Mesenchymal stem cell (in vitro differentiated cells and primary cell): ENCODE results near the gene VPS11.
"Not testable (repeated sequence)": the region's sequence is repeated elsewhere in the genome, so short reads cannot be mapped to it uniquely, and the experiment has no call there.

ENCODE experiments used
- DNase-seq: peaks from one replicate; pipeline ENCODE4 v3.0.0-alpha.2; 2013
- H2AFZ ChIP-seq: one replicate; pipeline ENCODE4 v1.6.1; 2013; ENCODE audit warnings: low read depth, mild to moderate bottlenecking, control low read depth, inconsistent platforms, low read length, moderate library complexity
- H2AK5ac ChIP-seq: 2 replicates; pipeline ENCODE4 v1.6.1; 2013; ENCODE audit warnings: low read length, moderate library complexity, mild to moderate bottlenecking, inconsistent platforms; ENCODE audit not compliant: severe bottlenecking
- H2BK120ac ChIP-seq: one replicate; pipeline ENCODE4 v1.6.1; 2013; ENCODE audit warnings: low read depth, mild to moderate bottlenecking, inconsistent platforms, low read length, moderate library complexity
- H2BK12ac ChIP-seq, 2 experiments: one replicate each; pipeline ENCODE4 v1.6.1; 2013; ENCODE audit warnings: inconsistent platforms in 2 of 2, low read length in 2 of 2, mild to moderate bottlenecking in 2 of 2, moderate library complexity in 2 of 2, control low read depth in 1 of 2
- H2BK15ac ChIP-seq: one replicate; pipeline ENCODE4 v1.6.1; 2013; ENCODE audit warnings: mild to moderate bottlenecking, low read depth, inconsistent platforms; ENCODE audit not compliant: poor library complexity, severe bottlenecking
- H2BK5ac ChIP-seq: 2 replicates; pipeline ENCODE4 v1.6.1; 2013; ENCODE audit warnings: low read depth, mild to moderate bottlenecking, low read length, control low read depth, inconsistent platforms; ENCODE audit not compliant: poor library complexity, severe bottlenecking
- H3K14ac ChIP-seq, 2 experiments: one replicate each; pipeline ENCODE4 v1.6.1; 2013; ENCODE audit warnings: inconsistent platforms in 2 of 2, low read length in 2 of 2, control low read depth in 1 of 2, mild to moderate bottlenecking in 1 of 2, moderate library complexity in 1 of 2
- H3K18ac ChIP-seq, 2 experiments: one replicate each; pipeline ENCODE4 v1.6.1; 2013; ENCODE audit warnings: inconsistent platforms in 2 of 2, low read length in 2 of 2, control low read depth in 1 of 2, low read depth in 1 of 2, mild to moderate bottlenecking in 1 of 2
- H3K23ac ChIP-seq, 2 experiments: one replicate each; pipeline ENCODE4 v1.6.1; 2013; ENCODE audit warnings: inconsistent platforms in 2 of 2, low read length in 2 of 2, mild to moderate bottlenecking in 2 of 2, moderate library complexity in 2 of 2, control low read depth in 1 of 2
- H3K27ac ChIP-seq: 2 replicates; pipeline ENCODE4 v1.5.1; 2013; ENCODE audit warnings: mild to moderate bottlenecking, moderate library complexity, low read length, control low read depth, inconsistent platforms; ENCODE audit not compliant: poor library complexity, severe bottlenecking
- H3K27me3 ChIP-seq, 2 experiments: 2 replicates each; pipeline versions ENCODE4 v1.6.1 to v1.7.0; 2013; ENCODE audit warnings: low read length in 2 of 2, mild to moderate bottlenecking in 2 of 2, moderate library complexity in 2 of 2, control low read depth in 1 of 2, inconsistent platforms in 1 of 2; ENCODE audit not compliant: control insufficient read depth in 1 of 2, insufficient read depth in 1 of 2
- H3K36me3 ChIP-seq, 2 experiments: 2 replicates each; pipeline versions ENCODE4 v1.6.1 to v1.7.0; 2013; ENCODE audit warnings: low read length in 2 of 2, control low read depth in 1 of 2, inconsistent platforms in 1 of 2, low read depth in 1 of 2, mild to moderate bottlenecking in 1 of 2; ENCODE audit not compliant: insufficient read depth in 2 of 2, control insufficient read depth in 1 of 2
- H3K4ac ChIP-seq, 2 experiments: one replicate each; pipeline ENCODE4 v1.6.1; 2013; ENCODE audit warnings: inconsistent platforms in 2 of 2, low read length in 2 of 2, mild to moderate bottlenecking in 2 of 2, moderate library complexity in 2 of 2, control low read depth in 1 of 2, low read depth in 1 of 2
- H3K4me1 ChIP-seq: 2 replicates; pipeline ENCODE4 v1.6.1; 2013; ENCODE audit warnings: low read depth, low read length, control low read depth; ENCODE audit not compliant: control insufficient read depth, insufficient read depth
- H3K4me2 ChIP-seq: 2 replicates; pipeline ENCODE4 v1.6.1; 2013; ENCODE audit warnings: low read length, mild to moderate bottlenecking, inconsistent platforms; ENCODE audit not compliant: poor library complexity, severe bottlenecking
- H3K4me3 ChIP-seq, 2 experiments: 2 replicates each; pipeline versions ENCODE4 v1.5.1 to v1.7.0; 2013; ENCODE audit warnings: low read length in 2 of 2, mild to moderate bottlenecking in 2 of 2, control low read depth in 1 of 2, low read depth in 1 of 2; ENCODE audit not compliant: insufficient read depth in 1 of 2
- H3K79me1 ChIP-seq: replicated peaks from 2 replicates; pipeline ENCODE4 v1.6.1; 2013; ENCODE audit warnings: mild to moderate bottlenecking, control low read depth, low read length, inconsistent platforms; ENCODE audit not compliant: poor library complexity, severe bottlenecking
- H3K9ac ChIP-seq: 2 replicates; pipeline ENCODE4 v1.7.0; 2013; ENCODE audit warnings: mild to moderate bottlenecking, low read length, moderate library complexity
- H3K9me3 ChIP-seq: 2 replicates; pipeline ENCODE4 v1.7.0; 2013; ENCODE audit warnings: mild to moderate bottlenecking, low read length; ENCODE audit not compliant: control insufficient read depth
- H4K8ac ChIP-seq: one replicate; pipeline ENCODE4 v1.6.1; 2013; ENCODE audit warnings: inconsistent platforms, mild to moderate bottlenecking, low read length, moderate library complexity
- H4K91ac ChIP-seq: one replicate; pipeline ENCODE4 v1.6.1; 2013; ENCODE audit warnings: mild to moderate bottlenecking, low read length, inconsistent platforms
- WGBS: methylation state at CpG from one replicate; pipeline ENCODE4 v1.1.7; 2013; ENCODE audit warnings: mixed read lengths; 5-methylcytosine and 5-hydroxymethylcytosine counted together

Gene VPS11

GRCh38 chr11:119030329-119031047, 37.1 kb upstream of the VPS11 start, which contains the start of gene SLC37A4:
TSS of gene SLC37A4 (minus strand) at chr11:119030877.
- Histone ChIP-seq H3K79me1 (peaks cover 24% of the 10 kb centered on the region), H3K4me1 (peaks cover 41% of the 10 kb centered on the region), H3K18ac (peak within 1 kb of the TSS; percentile 15 to 81), H3K36me3 (peaks cover 15 to 28% of the 10 kb centered on the region in 2 experiments), H3K9ac (peak within 1 kb of the TSS; percentile 85), H4K8ac (peak within 1 kb of the TSS; percentile 73), H3K27me3 (no peaks in the 10 kb centered on the region), H3K4me2 (peak within 1 kb of the TSS; percentile 88), H2BK15ac (peak within 1 kb of the TSS; percentile 32), H3K14ac (peak within 1 kb of the TSS in 1 of 2 experiments; percentile 85), H2BK12ac (peak within 1 kb of the TSS in 1 of 2 experiments; percentile 37), H3K27ac (peak within 1 kb of the TSS; percentile 93), H2BK120ac (no peak within 1 kb of the TSS), H4K91ac (no peak within 1 kb of the TSS), H3K4me3 (peak within 1 kb of the TSS; percentile 89 to 95), H2BK5ac (peak within 1 kb of the TSS; percentile 85), H3K23ac (peak within 1 kb of the TSS in 1 of 2 experiments; percentile 57), H3K9me3 (no peaks in the 10 kb centered on the region), H2AFZ (peak within 1 kb of the TSS; percentile 85), H2AK5ac (peak within 1 kb of the TSS; percentile 33), H3K4ac (peak within 1 kb of the TSS; percentile 53 to 69)
- under 1% methylated on average over 54 of the region's 67 CpGs for WGBS
- DNase-seq = peak; percentile 96

- H3K14ac ChIP-seq = no peak overlapping the region
- 93% methylated on average over 7 of the region's 9 CpGs for WGBS
- H3K9ac ChIP-seq = no peak overlapping the region
- H3K4me2 ChIP-seq = no peak overlapping the region
- no peak overlapping the region for H3K27ac ChIP-seq
- no peak for DNase-seq
- peaks cover 9 to 14% of the 10 kb centered on the region in 2 experiments for H3K36me3 ChIP-seq
- H3K18ac ChIP-seq = no peak overlapping the region
- H4K8ac ChIP-seq = no peak overlapping the region
- H3K23ac ChIP-seq = no peak overlapping the region
- H4K91ac ChIP-seq = no peak overlapping the region
- peaks cover 30% of the 10 kb centered on the region for H3K4me1 ChIP-seq
- no peak overlapping the region for H3K4me3 ChIP-seq
- no peak overlapping the region for H2AK5ac ChIP-seq
- H2BK15ac ChIP-seq = no peak overlapping the region
- H2AFZ ChIP-seq = no peak overlapping the region
- no peak overlapping the region for H2BK12ac ChIP-seq
- no peak overlapping the region for H2BK120ac ChIP-seq
- no peaks in the 10 kb centered on the region for H3K9me3 ChIP-seq
- H3K27me3 ChIP-seq = no peaks in the 10 kb centered on the region
- peaks cover 11% of the 10 kb centered on the region for H3K79me1 ChIP-seq
- H2BK5ac ChIP-seq = no peak overlapping the region
- no peak overlapping the region for H3K4ac ChIP-seq
Measured at GRCh38 chr11:119031912-119032280, 35.7 kb upstream of the VPS11 start.

- not testable (repeated sequence) for H2BK12ac ChIP-seq, H3K23ac ChIP-seq, H3K14ac ChIP-seq, H3K9ac ChIP-seq, H3K4ac ChIP-seq, H3K79me1 ChIP-seq, H2AK5ac ChIP-seq, H4K8ac ChIP-seq, H2BK15ac ChIP-seq, H3K9me3 ChIP-seq, H4K91ac ChIP-seq, H3K4me3 ChIP-seq, H3K36me3 ChIP-seq, H3K27me3 ChIP-seq, H3K4me2 ChIP-seq, H2BK120ac ChIP-seq, H2BK5ac ChIP-seq, H3K27ac ChIP-seq, DNase-seq, H3K18ac ChIP-seq, H2AFZ ChIP-seq
- WGBS = 73% methylated on average over 7 of the region's 10 CpGs
- H3K4me1 ChIP-seq = peaks cover 15% of the 10 kb centered on the region
Measured at GRCh38 chr11:119033421-119033820, 34.2 kb upstream of the VPS11 start.

GRCh38 chr11:119034813-119035212, 32.8 kb upstream of the VPS11 start:
- no peak overlapping the region for H3K9ac ChIP-seq
- H3K18ac ChIP-seq = no peak overlapping the region
- peaks cover 2% of the 10 kb centered on the region for H3K79me1 ChIP-seq
- no peak overlapping the region for H2BK5ac ChIP-seq
- H3K4me3 ChIP-seq = no peak overlapping the region
- peaks cover 3% of the 10 kb centered on the region for H3K4me1 ChIP-seq
- no peak overlapping the region for H2BK120ac ChIP-seq
- no peak overlapping the region for H3K4me2 ChIP-seq
- no peak overlapping the region for H2BK15ac ChIP-seq
- no peak overlapping the region for H2AFZ ChIP-seq
- no peak overlapping the region for H2AK5ac ChIP-seq
- H3K9me3 ChIP-seq = no peaks in the 10 kb centered on the region
- DNase-seq = no peak
- no peak overlapping the region for H2BK12ac ChIP-seq
- H3K36me3 ChIP-seq = no peaks in the 10 kb centered on the region
- H3K23ac ChIP-seq = no peak overlapping the region
- WGBS = 90% methylated on average over 3 of the region's 3 CpGs
- H3K27me3 ChIP-seq = peaks cover 0 to 4% of the 10 kb centered on the region in 2 experiments
- no peak overlapping the region for H4K91ac ChIP-seq
- no peak overlapping the region for H3K27ac ChIP-seq
- no peak overlapping the region for H4K8ac ChIP-seq
- no peak overlapping the region for H3K14ac ChIP-seq
- no peak overlapping the region for H3K4ac ChIP-seq
